Activated gamma-delta T cell (primary cell): ENCODE measurements around the gene FUT2.
"Not testable (repeated sequence)": the region's sequence is repeated elsewhere in the genome, so short reads cannot be mapped to it uniquely, and the experiment has no call there.

Source experiments
- DNase-seq: peaks from one replicate; lab custom pipeline; 2025; lab: John Stamatoyannopoulos, UW

The FUT2 gene

GRCh38 chr19:48670699-48671445 lies 24.9 kb upstream of the FUT2 start:
- DNase-seq, result no peak

GRCh38 chr19:48671446-48671995 lies 24.2 kb upstream of the FUT2 start:
- DNase-seq, result no peak

GRCh38 chr19:48672994-48673393 lies 22.8 kb upstream of the FUT2 start, which contains the start of gene NTN5:
Gene NTN5, minus strand, starts transcription at chr19:48673017. Its CDS starts 2,031 bp downstream, at chr19:48670986.
- no peak for DNase-seq

- no peak for DNase-seq
These were observed 22.2 kb upstream of the FUT2 start for GRCh38 chr19:48673436-48674100.

GRCh38 chr19:48674216-48674809 lies 21.5 kb upstream of the FUT2 start:
- DNase-seq, result no peak

- no peak for DNase-seq
These were observed 20.6 kb upstream of the FUT2 start for GRCh38 chr19:48674921-48675824.

- no peak for DNase-seq
These were observed 19.3 kb upstream of the FUT2 start for GRCh38 chr19:48676487-48676886.

- no peak for DNase-seq
These were observed 18.9 kb upstream of the FUT2 start for GRCh38 chr19:48676887-48677286.

GRCh38 chr19:48678201-48678600 lies 17.6 kb upstream of the FUT2 start:
- DNase-seq, result no peak

GRCh38 chr19:48680006-48680405 lies 15.8 kb upstream of the FUT2 start:
- not testable (repeated sequence) for DNase-seq

- DNase-seq, result no peak
These were observed 15.2 kb upstream of the FUT2 start for GRCh38 chr19:48680436-48681126.

GRCh38 chr19:48681127-48681470 lies 14.7 kb upstream of the FUT2 start:
- DNase-seq, result no peak

GRCh38 chr19:48683349-48683748 lies 12.4 kb upstream of the FUT2 start:
- no peak for DNase-seq

- no peak for DNase-seq
These were observed 10.2 kb upstream of the FUT2 start for GRCh38 chr19:48685583-48685982.

GRCh38 chr19:48686088-48686487 lies 9.7 kb upstream of the FUT2 start:
- no peak for DNase-seq

- not testable (repeated sequence) for DNase-seq
These were observed 9.1 kb upstream of the FUT2 start for GRCh38 chr19:48686637-48687036.

- no peak for DNase-seq
These were observed 8.0 kb upstream of the FUT2 start for GRCh38 chr19:48687776-48688175.

- no peak for DNase-seq
These were observed 6.3 kb upstream of the FUT2 start for GRCh38 chr19:48689449-48689848.

- DNase-seq, result not testable (repeated sequence)
These were observed 2.1 kb upstream of the FUT2 start for GRCh38 chr19:48693629-48694028.

GRCh38 chr19:48696353-48697010 lies 711 bp downstream of the FUT2 start:
- no peak for DNase-seq

- DNase-seq, result no peak
These were observed 2.3 kb downstream of the FUT2 start for GRCh38 chr19:48698046-48698445.
